Smooth muscle cell (in vitro differentiated cells): ENCODE measurements around the gene KRTAP5-11. TPM values are rescaled to one million over a fixed set of nuclear protein-coding genes. Genes with fewer than 3 reads are reported as not detected.
"Not testable (repeated sequence)": the region's sequence is repeated elsewhere in the genome, so short reads cannot be mapped to it uniquely, and the experiment has no call there.

Experiments
- DNase-seq: peaks from one replicate; lab custom pipeline; 2025; ENCODE audit not compliant: unreplicated experiment; lab: John Stamatoyannopoulos, UW
- H2AFZ ChIP-seq: fragments of 200-600 bp; sonication (generic); 2 replicates; pipeline ENCODE4 v1.6.0; 2016; ENCODE audit warnings: antibody characterized with exemption, low read depth, mild to moderate bottlenecking
- H3F3A ChIP-seq: fragments of 200-600 bp; sonication (generic); 2 replicates; pipeline ENCODE4 v1.6.0; 2017; ENCODE audit warnings: antibody characterized with exemption, low read depth
- H3K27ac ChIP-seq: fragments of 200-600 bp; sonication (generic); 2 replicates; pipeline ENCODE4 v1.5.1; 2016; ENCODE audit warnings: low read depth, mild to moderate bottlenecking
- H3K27me3 ChIP-seq: fragments of 200-600 bp; sonication (generic); 2 replicates; pipeline ENCODE4 v1.6.1; 2016; ENCODE audit warnings: low read depth, mild to moderate bottlenecking
- H3K36me3 ChIP-seq: fragments of 200-600 bp; sonication (generic); 2 replicates; pipeline ENCODE4 v1.5.1; 2016; ENCODE audit warnings: low read depth
- H3K4me1 ChIP-seq: fragments of 200-600 bp; sonication (generic); 2 replicates; pipeline ENCODE4 v1.5.1; 2016; ENCODE audit warnings: low read depth
- H3K4me2 ChIP-seq: fragments of 200-600 bp; sonication (generic); 2 replicates; pipeline ENCODE4 v1.6.0; 2016; ENCODE audit warnings: mild to moderate bottlenecking
- H3K4me3 ChIP-seq: fragments of 200-600 bp; sonication (generic); 2 replicates; pipeline ENCODE4 v1.5.1; 2016; ENCODE audit warnings: mild to moderate bottlenecking
- H3K79me2 ChIP-seq: fragments of 200-600 bp; sonication (generic); 2 replicates; pipeline ENCODE4 v1.6.0; 2016; ENCODE audit warnings: low read depth, mild to moderate bottlenecking
- H3K9ac ChIP-seq: fragments of 200-600 bp; sonication (generic); 2 replicates; pipeline ENCODE4 v1.6.0; 2016; ENCODE audit warnings: low read depth
- H3K9me3 ChIP-seq: fragments of 200-600 bp; sonication (generic); replicated peaks from 2 replicates; pipeline ENCODE4 v1.5.1; 2016; ENCODE audit warnings: low read depth
- H4K20me1 ChIP-seq: fragments of 200-600 bp; sonication (generic); 2 replicates; pipeline ENCODE4 v1.6.0; 2016; ENCODE audit warnings: low read depth
- WGBS: methylation state at CpG from one replicate; pipeline ENCODE4 v1.1.7; 2016; ENCODE audit warnings: low lambda C conversion rate; 5-methylcytosine and 5-hydroxymethylcytosine counted together
- polyA plus RNA-seq: library from polyadenylated mRNA; unstranded; fragments of >200 nt; fragmentation: Nextera tagmentation; extraction: Ambion mirVana; gene quantifications from 2 replicates; pipeline ENCODE4 v1.2.1, GENCODE V29; 2016
- small RNA-seq: library from RNA; depleted of rRNA; stranded (forward); fragments of <200 nt; gene quantifications from one replicate; pipeline ENCODE3, GENCODE V24; 2014
- total RNA-seq: library from RNA; depleted of rRNA; stranded (reverse); fragments of >200 nt; gene quantifications from 2 replicates; pipeline ENCODE4 v1.2.3, GENCODE V29; 2014
- TF ChIP-seq, protein P1 (sequence below): fragments of 200-600 bp; sonication (generic); IDR thresholded peaks from 2 replicates; pipeline ENCODE4 v1.5.1; 2017; ENCODE audit warnings: borderline replicate concordance, mild to moderate bottlenecking, antibody characterized with exemption; ENCODE audit not compliant: insufficient read depth, poor library complexity, severe bottlenecking

The KRTAP5-11 gene
- total and polyA plus RNA-seq, 2 experiments from 2014 or later, result not detected

DNA sequence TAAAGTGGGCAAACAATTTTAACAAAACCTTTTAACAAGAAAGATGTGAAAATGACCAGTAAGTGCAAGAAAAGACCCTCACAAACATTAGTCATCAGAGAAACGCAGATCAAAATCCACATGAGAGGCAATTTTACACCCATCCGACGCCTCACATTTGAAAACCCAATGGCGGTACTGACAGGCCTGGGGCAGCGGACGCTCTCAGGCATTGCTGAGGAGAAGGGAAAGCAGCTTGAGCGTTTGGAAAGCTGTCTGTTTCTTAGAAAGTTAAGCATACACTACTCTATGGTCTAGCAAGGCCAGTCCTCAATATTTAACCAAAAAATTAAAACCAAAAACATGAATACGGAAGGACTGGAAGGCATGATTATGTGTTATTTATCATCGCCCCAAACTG, 46.9 kb downstream of the KRTAP5-11 start:
- Histone ChIP-seq H3K27me3 (no peaks in the 10 kb centered on the region), H3K79me2 (no peaks in the 10 kb centered on the region), H3K4me2 (no peak overlapping the region), H3K9me3 (no peaks in the 10 kb centered on the region), H2AFZ (no peak overlapping the region), H3K27ac (no peak overlapping the region), H3K4me1 (no peaks in the 10 kb centered on the region), H3K9ac (no peak overlapping the region), H4K20me1 (no peaks in the 10 kb centered on the region), H3F3A (no peaks in the 10 kb centered on the region), H3K36me3 (no peaks in the 10 kb centered on the region), H3K4me3 (no peak overlapping the region)
- no peak for DNase-seq
- 98% methylated on average over 9 of the region's 9 CpGs for WGBS
- TF ChIP-seq, protein P1, sequence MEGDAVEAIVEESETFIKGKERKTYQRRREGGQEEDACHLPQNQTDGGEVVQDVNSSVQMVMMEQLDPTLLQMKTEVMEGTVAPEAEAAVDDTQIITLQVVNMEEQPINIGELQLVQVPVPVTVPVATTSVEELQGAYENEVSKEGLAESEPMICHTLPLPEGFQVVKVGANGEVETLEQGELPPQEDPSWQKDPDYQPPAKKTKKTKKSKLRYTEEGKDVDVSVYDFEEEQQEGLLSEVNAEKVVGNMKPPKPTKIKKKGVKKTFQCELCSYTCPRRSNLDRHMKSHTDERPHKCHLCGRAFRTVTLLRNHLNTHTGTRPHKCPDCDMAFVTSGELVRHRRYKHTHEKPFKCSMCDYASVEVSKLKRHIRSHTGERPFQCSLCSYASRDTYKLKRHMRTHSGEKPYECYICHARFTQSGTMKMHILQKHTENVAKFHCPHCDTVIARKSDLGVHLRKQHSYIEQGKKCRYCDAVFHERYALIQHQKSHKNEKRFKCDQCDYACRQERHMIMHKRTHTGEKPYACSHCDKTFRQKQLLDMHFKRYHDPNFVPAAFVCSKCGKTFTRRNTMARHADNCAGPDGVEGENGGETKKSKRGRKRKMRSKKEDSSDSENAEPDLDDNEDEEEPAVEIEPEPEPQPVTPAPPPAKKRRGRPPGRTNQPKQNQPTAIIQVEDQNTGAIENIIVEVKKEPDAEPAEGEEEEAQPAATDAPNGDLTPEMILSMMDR, result no peak

DNA sequence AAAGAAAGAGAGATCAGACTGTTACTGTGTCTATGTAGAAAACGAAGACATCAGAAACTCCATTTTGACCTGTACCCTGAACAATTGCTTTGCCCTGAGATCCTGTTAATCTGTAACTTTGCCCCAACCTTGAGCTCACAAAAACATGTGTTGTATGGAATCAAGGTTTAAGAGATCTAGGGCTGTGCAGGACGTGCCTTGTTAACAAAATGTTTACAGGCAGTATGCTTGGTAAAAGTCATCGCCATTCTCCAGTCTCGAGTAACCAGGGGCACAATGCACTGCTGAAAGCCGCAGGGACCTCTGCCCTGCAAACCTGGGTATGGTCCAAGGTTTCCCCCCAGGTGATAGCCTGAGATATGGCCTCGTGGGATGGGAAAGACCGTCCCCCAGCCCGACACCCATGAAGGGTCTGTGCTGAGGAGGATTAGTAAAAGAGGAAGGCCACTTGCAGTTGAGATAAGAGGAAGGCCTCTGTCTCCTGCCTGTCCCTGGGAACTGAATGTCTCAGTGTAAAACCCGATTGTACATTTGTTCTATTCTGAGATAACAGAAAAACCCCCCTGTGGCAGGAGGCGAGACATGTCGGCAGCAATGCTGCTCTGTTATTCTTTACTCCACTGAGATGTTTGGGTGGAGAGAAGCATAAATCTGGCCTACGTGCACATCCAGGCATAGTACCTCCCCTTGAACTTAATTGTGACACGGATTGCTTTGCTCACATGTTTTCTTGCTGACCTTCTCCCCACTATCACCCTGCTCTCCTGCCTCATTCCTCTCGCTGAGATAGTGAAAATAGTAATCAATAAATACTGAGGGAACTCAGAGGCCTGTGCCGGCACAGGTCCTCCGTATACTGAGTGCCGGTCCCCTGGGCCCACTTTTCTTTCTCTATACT, 47.7 kb downstream of the KRTAP5-11 start:
- 68% methylated on average over 17 of the region's 17 CpGs for WGBS
- not testable (repeated sequence) for H3K79me2 ChIP-seq, H3K4me3 ChIP-seq, H3K9ac ChIP-seq, H3K36me3 ChIP-seq, H3K9me3 ChIP-seq, DNase-seq, H3K27ac ChIP-seq, H3K27me3 ChIP-seq, H3F3A ChIP-seq, H3K4me2 ChIP-seq, H4K20me1 ChIP-seq, H3K4me1 ChIP-seq
- H2AFZ ChIP-seq, result peak overlapping the region; percentile 66

DNA sequence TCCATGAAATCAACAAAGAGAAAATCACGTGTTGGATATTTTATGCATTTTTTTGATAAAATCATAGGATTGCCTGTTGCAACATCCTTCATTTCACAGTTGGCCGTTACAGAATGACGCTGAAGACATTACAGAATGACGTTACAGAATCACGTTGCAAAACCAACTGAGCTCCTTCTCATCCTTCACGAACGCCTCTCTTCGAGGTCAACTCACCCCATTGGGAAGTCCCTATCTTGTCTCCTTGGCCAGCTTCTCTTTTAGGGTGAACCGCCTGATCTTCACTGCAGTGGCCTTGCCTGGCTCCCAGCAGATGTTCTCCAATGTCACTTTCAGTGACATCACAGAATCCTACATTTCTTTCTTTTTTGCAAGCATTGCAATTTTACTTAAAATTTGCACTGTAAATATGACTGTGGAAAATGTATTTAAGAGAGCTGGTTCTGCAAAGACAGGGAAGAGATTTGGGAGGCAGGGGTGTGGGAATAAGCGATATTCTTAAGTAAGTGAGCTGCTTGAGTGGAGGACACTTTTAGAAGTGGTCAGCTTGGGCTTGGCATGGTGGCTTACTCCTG, 50.6 kb downstream of the KRTAP5-11 start:
- H3K4me3 ChIP-seq, result no peak overlapping the region
- 80% methylated on average over 10 of the region's 10 CpGs for WGBS
- no peak overlapping the region for H2AFZ ChIP-seq
- no peak for DNase-seq
- TF ChIP-seq, protein P1, result no peak
- H3K4me1 ChIP-seq, result no peaks in the 10 kb centered on the region
- no peaks in the 10 kb centered on the region for H3K9me3 ChIP-seq
- H3K79me2 ChIP-seq, result no peaks in the 10 kb centered on the region
- no peaks in the 10 kb centered on the region for H3F3A ChIP-seq
- H3K36me3 ChIP-seq, result no peaks in the 10 kb centered on the region
- H3K27ac ChIP-seq, result no peak overlapping the region
- H3K9ac ChIP-seq, result no peak overlapping the region
- H3K4me2 ChIP-seq, result no peak overlapping the region
- no peaks in the 10 kb centered on the region for H4K20me1 ChIP-seq
- H3K27me3 ChIP-seq, result no peaks in the 10 kb centered on the region

Small RNA genes lying within 50 kb of the gene (small RNA-seq; reads per million reads assigned to genes)
- gene AP000867.1, result not detected
- gene KRTAP5-14P, result not detected

Other genes with a start within 250 kb of the KRTAP5-11 start
- 50.1 and 65.9 TPM in 2 replicates for gene DHCR7, start 134.5 kb downstream of the KRTAP5-11 start, total RNA-seq
- 81.0 and 99.1 TPM in 2 replicates for gene DHCR7, start 134.5 kb downstream of the KRTAP5-11 start, polyA plus RNA-seq
- gene NADSYN1, start 129.7 kb downstream of the KRTAP5-11 start, total RNA-seq, result 30.2 and 45.4 TPM in 2 replicates
- 33.8 and 41.2 TPM in 2 replicates for gene NADSYN1, start 129.7 kb downstream of the KRTAP5-11 start, polyA plus RNA-seq
- gene KRTAP5-7, start 55.6 kb downstream of the KRTAP5-11 start, total RNA-seq, result not detected in 2 replicates
- not detected in 2 replicates for gene KRTAP5-7, start 55.6 kb downstream of the KRTAP5-11 start, polyA plus RNA-seq
- not detected in 2 replicates for gene KRTAP5-8, start 44.9 kb downstream of the KRTAP5-11 start, total RNA-seq
- not detected in 2 replicates for gene KRTAP5-8, start 44.9 kb downstream of the KRTAP5-11 start, polyA plus RNA-seq
- gene KRTAP5-9, start 34.5 kb downstream of the KRTAP5-11 start, total RNA-seq, result not detected in 2 replicates
- not detected in 2 replicates for gene KRTAP5-9, start 34.5 kb downstream of the KRTAP5-11 start, polyA plus RNA-seq
- gene KRTAP5-10, start 17.3 kb downstream of the KRTAP5-11 start, total RNA-seq, result not detected in 2 replicates
- gene KRTAP5-10, start 17.3 kb downstream of the KRTAP5-11 start, polyA plus RNA-seq, result not detected in 2 replicates